Dendritic cell treated with granulocyte-macrophage colony-stimulating factor and Interleukin-4, amounts not matched to agents 40 ng/mL and 50 ng/mL, for 4 days (primary cell): ENCODE results near the gene NEK9.
"Not testable (repeated sequence)": the region's sequence is repeated elsewhere in the genome, so short reads cannot be mapped to it uniquely, and the experiment has no call there.

ENCODE experiments used
- H3K27ac Mint-ChIP-seq: one replicate; pipeline ENCODE4 v1.8.0; 2022; ENCODE audit warnings: mild to moderate bottlenecking, mixed read lengths
- H3K27me3 Mint-ChIP-seq: one replicate; pipeline ENCODE4 v1.8.0; 2022; ENCODE audit warnings: mild to moderate bottlenecking, mixed read lengths
- H3K36me3 Mint-ChIP-seq: one replicate; pipeline ENCODE4 v1.8.0; 2022; ENCODE audit warnings: low read depth, mixed read lengths
- H3K4me1 Mint-ChIP-seq: one replicate; pipeline ENCODE4 v1.8.0; 2022; ENCODE audit warnings: low read depth, mixed read lengths
- H3K4me3 Mint-ChIP-seq: one replicate; pipeline ENCODE4 v1.8.0; 2022; ENCODE audit warnings: mild to moderate bottlenecking, moderate library complexity, mixed read lengths
- H3K9me3 Mint-ChIP-seq: one replicate; pipeline ENCODE4 v1.8.0; 2022; ENCODE audit warnings: mixed read lengths
- intact Hi-C: fragments of 100-400 bp; cut with micrococcal nuclease; formaldehyde crosslinking; loops from one replicate; pipeline ENCODE4 v1.15.0; 2022

Gene NEK9

DNA sequence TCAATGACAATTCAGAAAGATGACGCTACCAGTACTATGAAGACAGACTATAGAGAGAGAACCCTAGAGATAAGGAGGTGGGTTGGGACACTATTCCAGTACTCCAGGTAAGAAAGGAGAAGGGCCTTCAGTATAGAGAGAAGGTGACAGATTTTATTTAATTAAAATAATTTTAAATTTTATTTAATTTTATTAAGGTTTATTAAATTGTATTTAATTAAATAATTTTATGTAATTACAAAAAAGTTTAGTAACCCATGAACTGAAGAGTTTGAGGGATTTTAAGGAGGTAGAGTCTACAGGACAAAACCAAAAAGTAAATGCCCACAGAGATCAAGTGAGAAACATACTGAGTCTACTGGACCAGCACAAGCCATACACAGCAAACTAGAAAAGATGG is 29.3 kb upstream of the NEK9 start:
- H3K4me3 Mint-ChIP-seq, result no peak overlapping the region
- H3K27ac Mint-ChIP-seq, result no peak overlapping the region
- no peaks in the 10 kb centered on the region for H3K9me3 Mint-ChIP-seq
- H3K4me1 Mint-ChIP-seq, result peaks cover 59% of the 10 kb centered on the region
- H3K27me3 Mint-ChIP-seq, result no peaks in the 10 kb centered on the region
- intact Hi-C loops, result no loop called here
- H3K36me3 Mint-ChIP-seq, result peaks cover 27% of the 10 kb centered on the region

DNA sequence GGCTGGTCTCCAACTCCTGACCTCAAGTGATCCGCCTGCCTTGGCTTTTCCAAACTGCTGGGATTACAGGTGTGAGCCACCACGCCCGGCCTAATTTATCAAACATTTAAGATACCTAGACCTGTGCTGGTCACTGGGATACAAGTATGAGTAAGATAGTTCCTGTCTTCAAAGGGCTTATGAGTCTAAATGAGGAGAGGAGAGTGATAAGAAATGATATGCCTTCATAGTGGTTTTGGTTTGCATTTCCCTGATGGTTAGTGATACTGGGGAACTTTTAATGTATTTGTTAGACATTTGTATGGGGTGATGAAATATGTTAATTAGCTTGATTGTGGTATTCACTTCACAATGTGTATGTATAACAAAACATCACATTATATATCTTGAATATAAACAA is 28.3 kb upstream of the NEK9 start:
- intact Hi-C loops, result no loop called here
- no peaks in the 10 kb centered on the region for H3K27me3 Mint-ChIP-seq

DNA sequence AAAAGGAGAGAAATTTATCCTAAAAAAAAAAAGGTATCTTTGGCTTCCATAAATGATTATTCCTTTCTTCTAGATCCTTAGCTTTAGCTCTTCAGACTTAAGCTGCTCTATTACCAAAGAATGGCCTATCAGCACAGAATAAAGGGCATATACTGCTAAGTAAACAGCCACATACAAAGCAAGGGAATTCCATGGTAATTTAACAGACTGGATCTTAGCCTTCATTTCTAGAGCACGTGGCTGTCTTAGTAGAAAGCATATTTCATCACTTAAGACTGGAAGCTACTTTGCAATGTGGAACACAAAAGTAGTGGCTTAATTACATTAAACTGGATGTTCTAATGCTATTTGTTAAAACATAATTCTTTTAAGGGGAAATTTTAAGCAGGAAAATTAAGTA is 26.4 kb upstream of the NEK9 start:
- peaks cover 55% of the 10 kb centered on the region for H3K4me1 Mint-ChIP-seq
- H3K27ac Mint-ChIP-seq, result no peak overlapping the region
- intact Hi-C loops, result no loop called here
- H3K36me3 Mint-ChIP-seq, result peaks cover 44% of the 10 kb centered on the region
- H3K27me3 Mint-ChIP-seq, result no peaks in the 10 kb centered on the region
- H3K4me3 Mint-ChIP-seq, result no peak overlapping the region
- H3K9me3 Mint-ChIP-seq, result no peaks in the 10 kb centered on the region

More for the DNA sequence above, 28.3 kb upstream of the NEK9 start:
- H3K36me3 Mint-ChIP-seq, result peaks cover 27% of the 10 kb centered on the region
- H3K4me3 Mint-ChIP-seq, result no peak overlapping the region
- no peaks in the 10 kb centered on the region for H3K9me3 Mint-ChIP-seq
- peaks cover 61% of the 10 kb centered on the region for H3K4me1 Mint-ChIP-seq
- H3K27ac Mint-ChIP-seq, result no peak overlapping the region

DNA sequence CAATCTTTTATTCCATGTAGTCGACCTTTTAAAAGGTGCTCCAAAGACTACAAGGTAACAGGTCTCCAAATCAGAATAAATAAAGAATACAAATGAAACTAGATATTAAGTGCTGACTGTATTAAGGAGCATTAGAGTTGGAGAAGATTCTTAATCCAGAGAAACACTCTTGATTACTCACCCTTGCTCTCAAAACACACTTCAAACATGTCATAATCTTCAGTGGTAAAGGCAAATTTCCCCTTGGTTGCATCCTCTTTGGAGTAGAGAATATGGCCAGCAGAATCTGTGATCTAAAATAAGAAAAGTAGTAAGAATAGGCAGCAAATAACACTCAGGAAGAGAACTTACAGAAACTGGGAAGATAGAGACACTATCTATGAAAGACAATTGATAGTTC is 25.0 kb upstream of the NEK9 start:
- Mint-ChIP-seq H3K4me3 (no peak overlapping the region), H3K4me1 (peaks cover 66% of the 10 kb centered on the region), H3K36me3 (peaks cover 51% of the 10 kb centered on the region), H3K27ac (no peak overlapping the region), H3K27me3 (no peaks in the 10 kb centered on the region), H3K9me3 (no peaks in the 10 kb centered on the region)
- intact Hi-C loops, result no loop called here

DNA sequence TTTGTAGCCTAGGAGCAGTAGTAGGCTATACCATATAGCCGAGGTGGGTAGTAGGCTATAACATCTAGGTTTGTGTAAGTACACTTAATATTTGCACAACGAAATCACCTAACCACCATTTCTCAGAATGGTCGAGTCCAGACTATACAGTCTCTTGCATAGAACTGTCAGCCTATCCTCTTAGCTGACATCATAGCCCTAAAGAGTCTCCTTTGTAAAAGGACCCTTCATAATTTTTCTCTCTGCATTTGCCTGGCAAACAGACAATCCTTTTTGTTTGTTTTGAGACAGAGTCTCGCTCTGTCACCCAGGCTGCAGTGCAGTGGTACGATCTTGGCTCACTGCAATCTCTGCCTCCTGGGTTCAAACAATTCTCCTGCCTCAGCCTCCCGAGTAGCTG is 23.8 kb upstream of the NEK9 start:
- peaks cover 68% of the 10 kb centered on the region for H3K4me1 Mint-ChIP-seq
- H3K9me3 Mint-ChIP-seq, H3K4me3 Mint-ChIP-seq, intact Hi-C loops, H3K27me3 Mint-ChIP-seq: not testable (repeated sequence)
- peaks cover 55% of the 10 kb centered on the region for H3K36me3 Mint-ChIP-seq
- peak overlapping the region; percentile 13 for H3K27ac Mint-ChIP-seq

DNA sequence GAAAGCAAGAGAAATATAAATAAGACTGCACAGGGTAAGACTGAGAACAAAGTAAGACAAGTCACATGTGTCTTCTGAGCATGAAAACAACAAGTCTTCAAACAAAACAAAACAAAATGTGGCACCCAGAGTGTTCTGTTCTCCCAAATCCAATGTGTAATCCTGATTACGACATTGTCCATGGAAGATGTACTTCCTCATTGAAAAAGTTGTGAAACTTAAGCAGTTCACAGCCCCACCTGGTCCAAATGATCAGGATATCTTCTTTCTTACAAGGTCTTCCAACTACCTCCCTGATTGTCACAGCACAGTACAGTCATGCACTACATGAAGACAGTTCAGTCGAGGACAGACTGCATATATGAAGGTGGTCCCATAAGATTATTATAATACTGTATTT is 23.3 kb upstream of the NEK9 start:
- H3K27me3 Mint-ChIP-seq, result no peaks in the 10 kb centered on the region
- intact Hi-C loops, result no loop called here
- no peak overlapping the region for H3K4me3 Mint-ChIP-seq
- peak overlapping the region; percentile 20 for H3K27ac Mint-ChIP-seq
- no peaks in the 10 kb centered on the region for H3K9me3 Mint-ChIP-seq
- peaks cover 55% of the 10 kb centered on the region for H3K36me3 Mint-ChIP-seq
- H3K4me1 Mint-ChIP-seq, result peaks cover 68% of the 10 kb centered on the region

DNA sequence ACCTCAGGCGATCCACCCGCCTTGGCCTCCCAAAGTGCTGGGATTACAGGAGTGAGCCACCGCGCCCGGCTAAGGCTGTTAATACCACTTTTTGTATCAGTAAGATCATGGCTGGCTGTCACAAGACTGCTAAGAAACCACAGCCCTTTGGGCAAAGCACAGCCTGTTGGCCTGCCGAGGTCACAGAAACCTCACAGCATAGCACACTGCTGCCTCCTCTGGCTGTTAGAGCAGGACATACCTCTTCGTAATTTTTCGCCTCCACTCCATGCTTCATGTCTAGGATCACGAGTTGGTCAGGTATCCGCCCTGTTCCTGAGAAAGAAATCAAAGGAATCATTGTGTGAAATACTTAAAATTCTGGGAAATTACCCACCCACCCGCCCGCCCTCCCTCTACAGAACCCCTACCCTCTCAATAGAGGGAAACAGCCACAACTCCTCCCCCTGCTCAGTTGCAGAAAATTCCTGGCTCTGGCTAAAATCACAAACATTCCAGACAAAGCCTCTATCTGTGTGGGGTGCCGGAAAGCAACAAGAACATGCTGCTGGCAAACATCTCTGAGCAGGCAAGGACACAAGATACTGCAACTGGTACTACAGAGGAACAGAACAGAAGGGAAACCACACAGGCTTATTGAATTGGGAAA is 20.7 kb upstream of the NEK9 start:
- H3K27ac Mint-ChIP-seq, result peak overlapping the region; percentile 63
- no peak overlapping the region for H3K4me3 Mint-ChIP-seq
- H3K27me3 Mint-ChIP-seq, result no peaks in the 10 kb centered on the region
- intact Hi-C loops, result loop anchor here (5.0 kb wide), 2 partner anchors 35 to 110 kb away; no protein-coding TSS in a partner anchor
- H3K36me3 Mint-ChIP-seq, result peaks cover 70% of the 10 kb centered on the region
- no peaks in the 10 kb centered on the region for H3K9me3 Mint-ChIP-seq
- peaks cover 87% of the 10 kb centered on the region for H3K4me1 Mint-ChIP-seq

DNA sequence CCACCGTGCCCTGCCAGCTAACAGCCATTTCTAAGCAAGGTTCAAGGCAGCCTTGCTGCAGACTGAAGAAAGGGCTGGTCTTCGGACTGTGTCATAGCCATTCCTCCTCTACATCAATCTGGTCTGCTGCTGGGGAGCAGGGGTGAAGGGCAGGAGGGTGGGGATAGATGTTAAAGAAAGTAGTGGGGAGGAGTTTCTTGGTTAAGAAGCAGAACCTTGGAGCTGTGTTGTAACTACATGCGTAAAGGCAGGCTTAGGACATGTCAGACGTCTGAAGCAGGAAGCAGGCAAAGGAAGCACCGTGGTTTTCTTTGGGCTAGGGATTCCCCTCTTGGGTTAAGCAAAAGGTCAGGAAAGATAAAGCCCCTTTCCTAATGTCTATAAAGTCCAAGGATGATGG is 18.1 kb upstream of the NEK9 start:
- H3K9me3 Mint-ChIP-seq, result no peaks in the 10 kb centered on the region
- intact Hi-C loops, result loop anchor here (5.0 kb wide), 2 partner anchors 37 to 112 kb away; no protein-coding TSS in a partner anchor
- H3K27ac Mint-ChIP-seq, result peak overlapping the region; percentile 39

DNA sequence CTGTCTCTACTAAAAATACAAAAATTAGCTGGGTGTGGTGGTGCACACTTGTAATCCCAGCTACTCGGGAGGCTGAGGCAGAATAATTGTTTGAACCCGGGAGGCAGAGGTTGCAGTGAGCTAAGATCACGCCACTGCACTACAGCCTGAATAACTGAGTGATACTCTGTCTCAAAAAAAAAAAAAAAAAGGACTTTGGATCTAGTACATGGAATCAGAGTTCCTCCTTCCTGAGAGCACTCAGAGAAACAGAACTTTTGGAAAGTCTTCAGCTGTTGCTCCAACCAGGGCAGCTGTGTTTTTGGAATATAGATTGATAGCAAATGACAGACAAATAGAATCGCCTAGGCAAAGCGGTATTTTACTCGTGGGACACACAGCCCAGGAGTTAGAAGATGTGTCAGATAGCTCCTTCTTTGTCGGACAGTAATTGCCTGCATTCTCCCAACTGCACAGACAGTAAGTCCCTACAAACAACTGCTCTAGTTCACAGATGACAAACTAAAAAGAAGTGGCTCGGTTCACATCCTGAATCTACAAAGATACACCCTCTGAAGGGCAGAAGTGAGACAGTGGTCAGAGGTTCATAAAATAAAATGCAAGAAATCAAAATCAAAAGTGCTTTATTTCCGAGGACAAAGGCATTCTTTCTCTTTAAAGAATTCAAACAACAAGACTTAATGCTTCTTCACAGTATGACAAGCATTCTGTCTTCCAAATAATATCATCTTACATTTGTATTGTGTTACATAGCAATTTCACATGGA is 17.1 kb upstream of the NEK9 start:
- H3K4me1 Mint-ChIP-seq, result peaks cover 84% of the 10 kb centered on the region
- intact Hi-C loops, result no loop called here
- peaks cover 45% of the 10 kb centered on the region for H3K36me3 Mint-ChIP-seq
- no peaks in the 10 kb centered on the region for H3K27me3 Mint-ChIP-seq
- H3K9me3 Mint-ChIP-seq, result no peaks in the 10 kb centered on the region
- no peak overlapping the region for H3K4me3 Mint-ChIP-seq
- H3K27ac Mint-ChIP-seq, result peak overlapping the region; percentile 32

More for the DNA sequence above, 18.1 kb upstream of the NEK9 start:
- H3K36me3 Mint-ChIP-seq, result peaks cover 55% of the 10 kb centered on the region
- no peak overlapping the region for H3K4me3 Mint-ChIP-seq
- H3K27me3 Mint-ChIP-seq, result no peaks in the 10 kb centered on the region
- peaks cover 85% of the 10 kb centered on the region for H3K4me1 Mint-ChIP-seq

DNA sequence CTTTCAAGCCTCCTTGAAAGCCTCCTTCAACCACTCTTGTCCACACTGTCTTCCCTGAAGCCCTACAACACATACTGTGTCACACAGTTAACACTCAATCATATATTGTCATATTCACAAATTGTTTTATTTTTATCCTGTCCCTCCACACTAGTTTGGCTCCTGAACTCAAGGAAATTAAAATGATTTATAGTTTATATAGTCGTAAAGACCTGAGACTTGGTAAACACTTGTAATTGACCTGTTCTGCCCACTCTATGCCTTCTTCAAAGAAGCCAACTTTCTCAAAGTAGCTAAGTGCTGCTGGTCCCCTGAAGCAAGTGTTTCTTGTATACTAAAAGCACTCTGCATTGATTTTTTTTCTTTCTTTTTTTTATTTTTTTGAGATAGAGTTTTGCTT is 15.6 kb upstream of the NEK9 start:
- intact Hi-C loops, result no loop called here
- Mint-ChIP-seq H3K27me3 (no peaks in the 10 kb centered on the region), H3K4me1 (peaks cover 80% of the 10 kb centered on the region), H3K36me3 (peaks cover 40% of the 10 kb centered on the region), H3K9me3 (no peaks in the 10 kb centered on the region), H3K4me3 (no peak overlapping the region), H3K27ac (peak overlapping the region; percentile 11)

DNA sequence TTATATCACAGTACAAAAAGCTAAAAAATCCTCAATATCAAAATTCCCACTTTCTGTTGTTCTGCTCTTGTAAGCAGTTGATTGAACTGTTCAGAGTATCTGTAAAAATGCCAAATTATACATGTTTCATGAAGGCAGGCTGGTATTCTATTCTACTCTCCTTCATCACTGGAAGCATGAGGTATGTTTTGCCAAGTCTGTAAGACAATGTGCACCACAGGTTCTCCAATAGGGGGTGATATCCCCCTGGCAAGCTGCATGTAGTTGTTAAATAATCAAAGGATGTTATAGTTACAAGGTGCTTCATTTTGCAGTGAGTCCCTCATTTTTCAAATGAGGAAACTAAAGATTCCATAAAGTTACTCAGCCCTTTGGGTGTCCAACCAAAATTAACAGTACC is 15.1 kb upstream of the NEK9 start:
- intact Hi-C loops, result no loop called here
- Mint-ChIP-seq H3K9me3 (no peaks in the 10 kb centered on the region), H3K36me3 (peaks cover 35% of the 10 kb centered on the region), H3K27ac (peak overlapping the region; percentile 11), H3K4me1 (peaks cover 75% of the 10 kb centered on the region), H3K27me3 (no peaks in the 10 kb centered on the region), H3K4me3 (no peak overlapping the region)

DNA sequence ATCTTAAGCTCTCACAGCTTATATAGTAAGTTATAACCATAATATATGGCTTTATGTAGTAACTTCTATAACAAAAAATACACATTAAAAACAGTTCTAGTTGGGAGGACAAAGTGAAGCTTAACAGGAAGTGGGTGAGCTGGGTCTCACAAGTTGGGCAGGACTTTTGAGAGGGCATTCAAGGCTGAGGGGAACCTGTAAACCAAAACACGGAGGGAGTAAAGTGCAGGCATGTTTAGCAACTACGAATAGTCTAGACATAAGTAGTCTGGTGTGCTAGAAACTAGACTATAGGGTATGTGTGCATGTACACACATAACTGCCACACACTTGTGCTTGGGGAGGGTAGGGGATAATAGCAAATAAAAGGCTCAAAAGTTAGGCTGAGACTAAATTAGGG is 14.2 kb upstream of the NEK9 start:
- Mint-ChIP-seq H3K27me3 (no peaks in the 10 kb centered on the region), H3K27ac (no peak overlapping the region), H3K36me3 (peaks cover 26% of the 10 kb centered on the region), H3K9me3 (no peaks in the 10 kb centered on the region), H3K4me1 (peaks cover 66% of the 10 kb centered on the region), H3K4me3 (no peak overlapping the region)
- intact Hi-C loops, result no loop called here

DNA sequence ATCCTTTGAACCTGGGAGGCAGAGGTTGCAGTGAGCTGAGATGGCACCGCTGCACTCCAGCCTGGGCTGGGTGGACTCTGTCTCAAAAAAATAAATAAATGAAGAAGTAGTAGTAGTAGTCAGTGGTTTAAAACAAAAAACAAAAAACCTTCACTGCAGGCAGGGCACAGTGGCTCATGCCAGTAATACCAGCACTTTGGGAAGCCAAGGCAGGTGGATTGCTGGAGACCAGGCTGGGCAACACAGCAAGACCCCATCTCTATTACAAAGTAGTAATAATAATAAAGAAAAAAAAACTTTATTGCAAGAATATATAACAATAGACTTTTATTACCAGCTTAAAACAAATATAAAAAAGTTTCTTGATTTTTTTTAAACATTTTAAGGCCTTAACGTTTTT is 13.8 kb upstream of the NEK9 start:
- Mint-ChIP-seq H3K27me3 (no peaks in the 10 kb centered on the region), H3K36me3 (peaks cover 26% of the 10 kb centered on the region), H3K9me3 (no peaks in the 10 kb centered on the region), H3K27ac (no peak overlapping the region), H3K4me1 (peaks cover 63% of the 10 kb centered on the region), H3K4me3 (no peak overlapping the region)
- intact Hi-C loops, result no loop called here

DNA sequence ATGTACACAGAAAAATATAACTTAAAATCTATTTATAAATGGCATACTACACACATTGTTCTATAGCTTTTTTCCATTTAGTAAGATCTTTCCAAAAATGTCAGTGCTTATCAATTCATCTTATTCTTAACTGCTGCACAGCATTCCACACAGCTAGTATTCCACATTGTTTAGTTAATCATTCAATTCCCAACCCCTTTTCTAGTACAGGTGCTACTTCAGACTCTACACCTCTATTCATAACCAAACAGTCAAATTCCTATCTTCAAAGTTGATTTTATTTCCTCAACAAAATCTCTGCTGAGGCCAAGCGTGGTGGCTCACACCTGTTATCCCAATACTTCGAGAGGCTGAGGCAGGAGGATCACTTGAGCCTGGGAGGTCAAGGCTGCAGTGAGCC is 12.3 kb upstream of the NEK9 start:
- H3K4me1 Mint-ChIP-seq, result peaks cover 53% of the 10 kb centered on the region
- H3K27me3 Mint-ChIP-seq, result no peaks in the 10 kb centered on the region
- no peak overlapping the region for H3K4me3 Mint-ChIP-seq

More for the DNA sequence above, 12.3 kb upstream of the NEK9 start:
- H3K9me3 Mint-ChIP-seq, result no peaks in the 10 kb centered on the region
- H3K36me3 Mint-ChIP-seq, result peaks cover 38% of the 10 kb centered on the region
- no peak overlapping the region for H3K27ac Mint-ChIP-seq
- intact Hi-C loops, result loop anchor here (10.0 kb wide), 1 partner anchor 286 kb away; the partner anchor contains the start of gene JDP2
